Activated naive CD4-positive, alpha-beta T cell treated with anti-CD3 and anti-CD28 coated beads, Interleukin-2, amount 50 U/mL, for 72 hours (primary cell): Measurements from ENCODE around the gene PHTF2. TPM values are rescaled to one million over a fixed set of nuclear protein-coding genes. Genes with fewer than 3 reads are reported as not detected.

Source experiments
- ATAC-seq, 2 donors: fragments of 150-1000 bp; cut with Tn5 transposase; 2 replicates each; pipeline ENCODE4 v1.10.0; 2021; ENCODE audit warnings: mild to moderate bottlenecking in 2 of 2, moderate library complexity in 2 of 2
- DNase-seq, 2 donors: peaks; one replicate each; pipeline ENCODE4 v3.0.0; 2021 to 2022; ENCODE audit warnings: low spot score in 2 of 2
- H3K27ac Mint-ChIP-seq, 2 donors: one replicate each; pipeline ENCODE4 v1.8.0; 2022; ENCODE audit warnings: mild to moderate bottlenecking in 2 of 2, mixed read lengths in 2 of 2
- H3K36me3 Mint-ChIP-seq, 2 donors: one replicate each; pipeline ENCODE4 v1.8.0; 2022; ENCODE audit warnings: mixed read lengths in 2 of 2
- H3K9me3 Mint-ChIP-seq, 2 donors: one replicate each; pipeline ENCODE4 v1.8.0; 2022; ENCODE audit warnings: mixed read lengths in 2 of 2
- total RNA-seq, 2 donors: library from RNA; stranded (reverse); gene quantifications; one replicate each; pipeline ENCODE4 v1.2.3, GENCODE V29; 2022

Gene PHTF2
- total RNA-seq, 2 donors from 2014 or later, result 22.8 to 31.1 TPM

DNA sequence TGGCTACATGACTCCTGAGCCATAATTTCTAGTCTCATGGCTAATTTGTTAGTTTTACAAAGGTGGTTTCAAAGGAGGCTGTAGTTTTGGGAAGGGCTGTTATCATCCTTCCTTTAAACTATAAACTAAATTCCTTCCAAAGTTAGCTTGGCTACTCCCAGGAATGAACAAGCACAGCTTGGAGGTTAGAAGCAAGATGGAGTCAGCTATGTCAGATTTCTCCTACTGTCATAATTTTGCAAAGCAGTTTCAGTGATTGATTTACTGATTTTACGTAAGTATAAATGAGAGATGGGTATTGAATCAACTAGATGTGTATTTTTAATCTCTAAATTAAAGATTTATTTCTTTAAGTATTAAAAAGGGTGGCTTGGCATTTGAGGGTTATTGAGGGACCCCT, 79.9 kb downstream of the PHTF2 start:
- no peaks in the 10 kb centered on the region for H3K36me3 Mint-ChIP-seq
- ATAC-seq (no peak), DNase-seq (no peak)
- no peaks in the 10 kb centered on the region for H3K9me3 Mint-ChIP-seq
- H3K27ac Mint-ChIP-seq, result no peak overlapping the region

DNA sequence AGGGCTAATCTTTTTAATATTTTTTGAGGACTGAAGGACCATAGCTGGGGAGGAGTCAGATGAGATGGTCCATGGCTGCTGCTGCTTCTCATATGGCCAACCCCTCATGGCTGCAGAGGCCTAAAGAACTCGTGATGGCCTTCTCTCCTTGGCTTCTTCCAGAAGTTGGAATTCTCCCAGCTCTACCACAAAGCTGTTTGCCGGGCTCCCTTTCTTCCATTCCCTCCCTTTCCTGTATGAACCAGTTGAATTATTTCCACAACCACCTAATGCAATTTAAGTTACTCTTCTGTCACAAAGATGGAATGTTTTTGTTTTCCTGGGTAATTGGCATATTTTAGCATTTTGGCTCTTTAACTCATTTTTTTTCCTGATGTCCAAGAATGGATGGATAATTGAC, 80.7 kb downstream of the PHTF2 start:
- ATAC-seq (no peak), DNase-seq (no peak)
- Mint-ChIP-seq H3K27ac (no peak overlapping the region), H3K9me3 (no peaks in the 10 kb centered on the region), H3K36me3 (no peaks in the 10 kb centered on the region)

DNA sequence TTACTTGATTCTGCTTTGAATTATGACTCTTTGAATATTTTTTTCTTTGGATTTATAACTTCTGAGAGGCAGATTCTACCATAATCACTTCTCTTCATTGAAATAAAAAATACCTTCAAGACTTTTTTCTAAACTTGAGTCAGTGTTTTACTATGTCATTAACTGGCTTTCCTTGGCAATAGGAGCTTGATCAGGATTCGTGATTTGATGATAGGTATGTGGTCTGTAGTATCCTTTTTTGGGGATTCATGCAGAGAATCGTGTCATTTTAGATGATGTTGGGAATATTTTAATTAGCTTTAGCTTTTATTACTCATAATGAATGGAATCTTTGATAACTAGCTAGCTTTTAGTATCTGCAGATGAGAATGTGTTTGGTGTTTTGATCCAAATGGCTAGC, 83.3 kb downstream of the PHTF2 start:
- DNase-seq (no peak), ATAC-seq (no peak)
- no peaks in the 10 kb centered on the region for H3K36me3 Mint-ChIP-seq
- H3K27ac Mint-ChIP-seq, result no peak overlapping the region
- H3K9me3 Mint-ChIP-seq, result no peaks in the 10 kb centered on the region

DNA sequence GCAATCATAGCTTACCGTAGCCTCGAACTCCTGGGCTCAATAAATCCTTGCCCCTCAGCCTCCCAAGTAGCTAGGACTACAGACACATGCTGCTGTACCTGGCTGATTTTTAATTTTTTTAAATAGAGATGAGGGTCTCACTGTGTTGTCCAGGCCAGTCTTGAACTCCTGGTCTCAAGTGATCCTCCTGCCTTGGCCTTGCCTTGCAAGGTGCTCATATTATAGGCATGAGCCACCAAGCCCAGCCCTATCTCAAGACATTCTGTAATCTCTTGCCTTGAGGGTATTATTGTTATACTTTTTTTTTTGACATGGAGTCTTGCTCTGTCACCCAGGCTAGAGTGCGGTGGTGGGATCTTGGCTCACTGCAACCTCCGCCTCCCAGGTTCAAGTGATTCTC, 86.6 kb downstream of the PHTF2 start:
- no peak for ATAC-seq
- H3K9me3 Mint-ChIP-seq, result no peaks in the 10 kb centered on the region

DNA sequence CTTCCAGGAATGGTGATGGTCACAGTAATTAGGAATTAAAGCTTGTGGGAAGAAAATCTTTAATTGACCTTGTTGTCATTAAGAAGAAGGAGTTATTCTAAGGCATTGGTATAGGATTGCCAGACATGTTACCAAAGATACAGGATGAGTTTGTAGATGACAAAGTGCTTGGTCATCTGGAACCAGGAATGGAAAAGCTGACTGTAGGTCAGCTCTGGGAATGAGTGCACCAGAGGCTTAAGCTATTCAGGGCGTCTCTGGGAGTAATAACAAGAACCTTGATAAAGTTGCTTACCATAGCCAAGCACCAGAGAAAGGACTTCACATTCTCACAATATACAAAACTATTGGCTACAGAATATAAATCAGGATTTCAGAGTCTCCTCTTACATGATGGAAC, 89.0 kb downstream of the PHTF2 start:
- H3K27ac Mint-ChIP-seq, result no peak overlapping the region
- ATAC-seq (peak; percentile 67 to 75), DNase-seq (no peak)
- no peaks in the 10 kb centered on the region for H3K9me3 Mint-ChIP-seq
- no peaks in the 10 kb centered on the region for H3K36me3 Mint-ChIP-seq

More for the DNA sequence above, 86.6 kb downstream of the PHTF2 start:
- H3K36me3 Mint-ChIP-seq, result no peaks in the 10 kb centered on the region
- no peak for DNase-seq
- H3K27ac Mint-ChIP-seq, result no peak overlapping the region

DNA sequence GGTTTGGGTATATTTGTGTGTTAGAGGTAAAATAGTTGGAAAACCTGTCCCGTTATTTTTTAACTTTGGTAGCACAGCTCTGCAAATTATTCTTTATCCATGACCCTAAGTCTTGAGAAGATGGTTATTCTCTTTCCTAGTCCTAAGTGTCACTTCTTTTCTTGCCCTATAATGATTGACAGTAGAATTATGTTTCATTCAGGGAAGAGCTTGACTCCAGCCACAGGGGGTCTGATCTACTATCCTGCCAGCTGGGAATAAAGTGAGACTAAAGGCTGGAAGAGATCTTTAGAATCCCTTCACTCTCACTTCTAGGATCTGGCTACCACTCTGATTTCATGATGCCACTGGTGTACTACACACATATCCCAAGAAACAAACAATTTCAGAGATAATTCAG, 90.4 kb downstream of the PHTF2 start:
- H3K27ac Mint-ChIP-seq, result no peak overlapping the region
- ATAC-seq, result no peak

DNA sequence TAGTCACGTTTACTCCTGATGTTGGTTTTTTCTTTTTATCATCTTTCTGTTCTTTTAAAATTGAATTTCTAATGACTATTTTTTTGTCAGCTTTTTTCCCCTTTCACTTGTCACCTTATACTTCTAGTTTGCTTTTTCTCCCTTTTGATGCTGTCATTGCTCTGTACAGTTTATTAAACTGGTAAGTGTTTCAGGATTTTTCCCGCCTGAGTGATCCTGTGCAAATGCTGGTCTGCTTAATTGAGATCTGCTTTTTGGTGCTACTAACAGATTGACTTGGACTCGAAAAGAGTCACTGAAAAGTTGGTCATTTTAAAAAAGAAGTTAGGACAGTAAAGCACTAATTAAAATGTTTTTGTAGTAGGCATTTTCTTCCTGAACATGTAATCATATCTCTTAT, 95.2 kb downstream of the PHTF2 start:
- no peaks in the 10 kb centered on the region for H3K9me3 Mint-ChIP-seq
- no peak for DNase-seq
- H3K27ac Mint-ChIP-seq, result no peak overlapping the region
- H3K36me3 Mint-ChIP-seq, result no peaks in the 10 kb centered on the region
- no peak for ATAC-seq

More for the DNA sequence above, 90.4 kb downstream of the PHTF2 start:
- Mint-ChIP-seq H3K36me3 (no peaks in the 10 kb centered on the region), H3K9me3 (no peaks in the 10 kb centered on the region)
- no peak for DNase-seq

DNA sequence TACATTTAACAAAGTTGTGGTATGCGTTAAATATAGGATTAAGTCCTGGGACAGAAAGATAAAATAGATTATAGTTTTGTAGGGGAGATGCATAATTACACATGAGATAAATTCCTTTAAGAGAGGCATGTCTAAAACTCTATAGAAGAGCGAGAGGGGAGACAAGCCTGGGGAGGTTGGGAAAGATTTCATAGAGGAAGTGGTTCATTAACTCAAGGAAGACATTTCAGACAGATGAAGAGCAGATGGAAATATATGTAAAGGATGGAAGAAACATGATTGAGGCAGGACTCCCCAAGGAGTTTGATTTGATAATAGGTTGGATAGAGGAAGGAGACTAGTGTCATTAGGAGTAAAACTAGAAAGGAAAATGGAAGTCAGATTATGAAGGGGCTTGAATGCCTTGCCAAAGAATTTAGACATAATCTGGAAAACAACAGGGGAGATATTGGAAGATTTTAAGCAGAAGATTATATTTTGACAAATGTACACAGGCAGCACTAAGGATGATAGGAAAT, 96.1 kb downstream of the PHTF2 start:
- DNase-seq (no peak), ATAC-seq (no peak)
- Mint-ChIP-seq H3K27ac (no peak overlapping the region), H3K9me3 (no peaks in the 10 kb centered on the region), H3K36me3 (no peaks in the 10 kb centered on the region)

DNA sequence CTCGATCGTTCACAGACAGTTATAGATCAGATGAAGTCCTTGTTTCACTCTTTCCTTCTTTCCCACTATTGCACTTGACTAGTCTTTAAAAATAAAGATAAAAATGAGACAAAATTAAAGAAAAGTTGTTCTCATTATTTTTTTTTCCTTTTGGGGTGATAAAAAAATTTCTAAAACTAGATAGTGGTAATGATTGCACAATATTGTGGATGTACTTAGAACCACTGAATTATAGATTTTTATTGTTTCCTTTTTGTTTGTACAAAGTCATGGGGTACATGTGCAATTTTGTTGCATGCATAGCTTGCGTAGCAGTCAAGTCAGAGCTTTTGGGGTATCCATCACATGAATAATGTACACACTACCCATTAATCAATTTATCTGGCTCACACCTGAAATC, 97.3 kb downstream of the PHTF2 start:
- DNase-seq, result no peak

DNA sequence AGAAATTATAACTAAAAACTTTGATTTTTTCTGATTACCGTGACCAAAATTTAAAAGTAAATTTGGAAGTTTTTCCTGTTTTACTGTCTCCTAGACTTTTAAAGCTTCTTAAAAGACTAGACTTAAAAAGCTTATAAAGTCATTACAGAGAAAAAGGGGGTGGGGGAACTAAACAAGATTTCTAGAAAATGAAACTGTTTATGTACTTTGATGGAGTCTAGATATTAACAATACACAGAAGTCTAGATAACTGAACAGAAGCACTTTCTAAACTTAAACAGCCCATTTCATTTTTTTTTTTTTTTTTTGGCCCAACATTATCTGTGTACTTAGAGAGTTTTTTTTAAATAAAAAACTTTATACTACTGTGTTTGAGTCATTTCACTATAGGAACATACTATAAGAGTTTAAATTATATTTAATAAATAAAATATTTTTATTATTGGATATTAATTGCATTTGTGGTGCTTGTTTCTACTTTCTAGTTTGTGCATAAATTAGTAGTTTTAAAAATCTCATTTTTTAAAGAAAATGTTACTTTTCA, 98.5 kb downstream of the PHTF2 start:
- ATAC-seq, result peak in 1 of 2 donors; percentile 54
- no peak overlapping the region for H3K27ac Mint-ChIP-seq
- no peaks in the 10 kb centered on the region for H3K36me3 Mint-ChIP-seq
- no peaks in the 10 kb centered on the region for H3K9me3 Mint-ChIP-seq
- no peak for DNase-seq

More for the DNA sequence above, 97.3 kb downstream of the PHTF2 start:
- Mint-ChIP-seq H3K9me3 (no peaks in the 10 kb centered on the region), H3K36me3 (no peaks in the 10 kb centered on the region), H3K27ac (no peak overlapping the region)
- ATAC-seq, result no peak

DNA sequence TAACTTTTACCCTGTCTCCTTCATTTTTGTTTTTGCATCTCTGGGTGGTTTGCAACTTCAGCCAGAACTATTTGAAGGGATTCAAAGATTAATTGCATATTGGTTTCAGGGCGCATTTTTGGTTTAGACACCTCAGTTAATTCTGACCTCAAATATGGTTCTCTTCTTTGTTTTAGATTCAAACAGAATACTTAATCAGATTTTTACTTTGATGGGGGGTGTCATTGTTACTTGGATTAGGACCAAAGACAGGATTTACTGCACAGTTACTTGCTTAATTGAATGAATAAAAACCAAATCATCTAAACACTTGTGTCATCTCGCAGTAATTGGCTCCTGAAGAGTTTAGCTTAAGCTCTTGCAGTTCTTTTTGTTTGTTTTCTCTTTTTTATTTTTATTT, 100.9 kb downstream of the PHTF2 start:
- ATAC-seq (no peak), DNase-seq (no peak)
- no peaks in the 10 kb centered on the region for H3K9me3 Mint-ChIP-seq
- no peaks in the 10 kb centered on the region for H3K36me3 Mint-ChIP-seq
- no peak overlapping the region for H3K27ac Mint-ChIP-seq

DNA sequence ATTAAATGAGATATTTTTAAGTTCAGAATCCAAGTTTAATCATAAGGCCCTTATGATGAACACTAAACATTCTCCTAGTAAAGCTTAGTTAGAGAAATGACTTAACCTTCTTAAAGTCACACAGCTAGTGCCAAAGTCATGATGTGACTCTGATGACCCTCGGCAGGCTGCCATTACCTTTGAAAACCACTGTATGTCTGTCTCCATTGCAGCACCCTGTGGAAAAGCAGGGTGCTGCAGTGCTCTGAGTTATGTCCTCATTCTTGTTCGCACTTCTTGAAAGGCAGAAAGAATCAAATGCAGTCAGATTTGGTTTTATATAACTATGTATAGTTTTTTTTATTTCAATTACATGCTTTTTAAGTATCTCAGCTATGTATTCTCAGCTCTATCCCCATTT, 105.0 kb downstream of the PHTF2 start:
- Mint-ChIP-seq H3K27ac (no peak overlapping the region), H3K36me3 (no peaks in the 10 kb centered on the region), H3K9me3 (no peaks in the 10 kb centered on the region)
- no peak for DNase-seq
- peak in 1 of 2 donors; percentile 44 for ATAC-seq

DNA sequence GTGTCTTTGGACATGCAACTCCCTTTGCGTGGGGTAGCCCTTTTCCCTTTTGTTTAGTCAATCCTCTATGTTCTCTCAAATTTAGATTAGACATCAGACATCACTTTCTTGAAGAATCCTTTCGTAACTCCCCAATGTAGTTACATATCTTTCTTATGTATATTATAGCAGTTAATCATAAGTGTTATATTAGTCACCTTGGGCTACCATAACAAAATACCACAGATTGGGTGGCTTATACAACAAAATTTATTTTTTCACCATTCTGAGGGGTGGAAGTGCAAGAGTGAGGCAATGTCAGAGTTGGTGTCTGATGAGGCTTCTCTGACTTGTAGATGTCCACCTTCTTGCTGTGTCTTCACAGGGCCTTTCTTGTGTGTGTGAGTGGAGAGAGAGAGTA, 105.7 kb downstream of the PHTF2 start:
- no peak for ATAC-seq
- no peak overlapping the region for H3K27ac Mint-ChIP-seq
- no peaks in the 10 kb centered on the region for H3K9me3 Mint-ChIP-seq

DNA sequence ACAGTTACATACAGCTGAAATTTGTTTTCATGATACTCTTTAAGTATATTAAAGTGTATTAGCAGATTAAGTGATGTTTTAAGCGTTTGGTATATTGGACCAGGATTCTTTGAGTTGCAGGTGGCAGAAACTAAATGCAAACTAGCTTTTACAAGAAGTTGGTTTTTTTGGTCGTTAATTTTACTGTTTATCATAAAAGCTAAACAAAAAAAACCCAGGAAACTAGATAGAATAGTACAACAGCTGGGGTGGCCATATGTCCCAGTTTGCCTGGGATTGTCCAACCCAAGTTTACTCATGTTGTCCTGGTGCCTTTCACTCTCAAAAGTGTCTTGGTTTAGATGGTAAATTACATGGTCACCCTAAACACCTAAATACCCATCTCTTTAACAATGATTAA, 108.7 kb downstream of the PHTF2 start:
- no peaks in the 10 kb centered on the region for H3K9me3 Mint-ChIP-seq
- DNase-seq, result no peak
- H3K36me3 Mint-ChIP-seq, result no peaks in the 10 kb centered on the region
- ATAC-seq, result no peak
- H3K27ac Mint-ChIP-seq, result no peak overlapping the region

More for the DNA sequence above, 105.7 kb downstream of the PHTF2 start:
- no peaks in the 10 kb centered on the region for H3K36me3 Mint-ChIP-seq
- DNase-seq, result no peak

DNA sequence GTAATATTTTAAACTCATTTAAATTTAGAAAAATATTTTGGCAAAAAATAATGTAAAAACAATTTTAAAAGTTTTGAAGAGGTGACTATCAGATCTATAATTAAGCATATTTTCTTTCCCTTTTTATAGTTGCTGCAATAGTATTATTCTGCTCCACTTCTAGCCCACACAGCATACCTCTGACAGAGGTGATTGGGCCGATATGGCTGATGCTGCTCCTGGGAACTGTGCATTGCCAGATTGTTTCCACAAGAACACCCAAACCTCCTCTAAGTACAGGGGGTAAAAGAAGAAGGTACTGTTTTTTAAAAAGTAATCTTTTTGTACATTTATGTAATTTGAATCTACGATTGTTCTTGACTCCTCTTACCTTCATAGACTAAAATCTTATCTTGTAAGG, 110.1 kb downstream of the PHTF2 start:
- Mint-ChIP-seq H3K36me3 (no peaks in the 10 kb centered on the region), H3K9me3 (no peaks in the 10 kb centered on the region), H3K27ac (no peak overlapping the region)
- ATAC-seq, result no peak
- no peak for DNase-seq

DNA sequence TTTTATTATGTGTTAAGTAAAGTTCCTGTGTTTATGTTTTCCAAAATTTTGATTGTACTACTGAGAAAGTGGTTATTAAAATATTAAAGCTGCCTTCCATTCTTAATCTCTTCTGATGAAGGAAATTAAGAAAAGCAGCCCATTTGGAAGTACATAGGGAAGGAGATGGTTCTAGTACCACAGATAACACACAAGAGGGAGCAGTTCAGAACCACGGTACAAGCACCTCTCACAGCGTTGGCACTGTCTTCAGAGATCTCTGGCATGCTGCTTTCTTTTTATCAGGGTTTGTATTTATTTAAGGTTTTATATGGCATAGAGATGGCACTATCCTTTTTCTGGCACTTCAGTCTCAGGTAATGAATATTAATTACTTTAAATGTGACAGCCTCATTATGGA, 111.6 kb downstream of the PHTF2 start:
- H3K36me3 Mint-ChIP-seq, result no peaks in the 10 kb centered on the region
- no peak for DNase-seq
- ATAC-seq, result no peak
- H3K27ac Mint-ChIP-seq, result peak overlapping the region in 1 of 2 donors; percentile 15
- no peaks in the 10 kb centered on the region for H3K9me3 Mint-ChIP-seq

DNA sequence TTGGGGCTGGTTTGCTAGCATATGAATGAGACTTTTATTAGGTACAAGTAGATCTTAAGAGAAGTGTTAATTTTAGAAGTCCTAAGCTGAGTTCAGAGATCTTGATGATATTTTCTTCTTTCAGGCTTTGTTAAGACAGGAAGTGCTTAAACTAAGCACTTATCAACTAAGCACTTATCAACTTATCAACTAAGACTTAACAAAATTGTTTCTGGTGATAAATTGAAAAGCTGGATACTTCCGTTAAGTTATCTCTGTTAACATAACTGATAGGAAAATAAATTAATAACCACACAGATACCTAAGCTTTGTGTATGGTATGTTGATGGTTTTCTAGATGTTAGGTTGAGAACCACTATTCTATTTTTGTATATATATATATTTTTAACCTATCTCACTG, 113.7 kb downstream of the PHTF2 start:
- no peak for DNase-seq
- Mint-ChIP-seq H3K9me3 (no peaks in the 10 kb centered on the region), H3K27ac (no peak overlapping the region), H3K36me3 (no peaks in the 10 kb centered on the region)
- ATAC-seq, result no peak

DNA sequence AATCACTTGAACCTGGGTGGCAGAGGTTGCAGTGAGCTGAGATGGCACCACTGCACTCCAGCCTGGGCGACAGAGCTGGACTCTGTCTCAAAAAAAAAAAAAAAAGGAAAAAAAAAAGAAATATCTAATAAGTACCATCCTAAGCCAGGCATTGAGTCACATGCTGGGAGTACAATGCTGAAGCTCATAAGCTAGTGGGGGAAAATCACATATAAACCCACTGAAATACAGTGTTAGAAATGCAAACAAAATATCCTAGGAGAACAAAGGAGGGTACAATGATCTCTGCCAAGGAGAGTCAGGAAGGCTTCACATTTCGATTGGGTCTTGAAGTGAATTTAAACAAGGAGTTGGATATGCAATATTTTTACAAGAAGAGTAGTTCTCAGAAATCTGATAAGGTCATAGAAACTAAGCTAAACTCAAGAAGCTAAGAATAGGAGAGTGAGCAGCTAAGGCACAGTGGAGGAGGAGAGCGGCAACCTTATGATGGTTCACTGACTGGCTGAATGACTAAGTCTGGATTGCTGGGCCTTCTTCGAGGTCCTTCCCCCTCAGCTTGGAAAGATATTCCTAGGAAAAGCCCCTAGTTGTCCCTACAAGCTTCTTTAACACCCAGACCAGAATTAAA, 115.5 kb downstream of the PHTF2 start:
- ATAC-seq (no peak), DNase-seq (no peak)

More for the DNA sequence above, 115.5 kb downstream of the PHTF2 start:
- H3K9me3 Mint-ChIP-seq, result no peaks in the 10 kb centered on the region
- H3K27ac Mint-ChIP-seq, result peak overlapping the region in 1 of 2 donors; percentile 1
- no peaks in the 10 kb centered on the region for H3K36me3 Mint-ChIP-seq
